ENCODE measurements around the gene TYW1.
"Not testable (repeated sequence)": the region's sequence is repeated elsewhere in the genome, so short reads cannot be mapped to it uniquely, and the experiment has no call there.

- TF ChIP-seq CTCF (IDR thresholded peaks at IDR 0.05; ENCODE audit: control extremely low read depth in 1 of 3, insufficient read depth in 1 of 3, low read depth in 1 of 3, low read length in 3 of 3); GTF2F1 (IDR thresholded peaks at IDR 0.05; ENCODE audit: borderline replicate concordance, low read depth, low read length); EZH2 (IDR thresholded peaks at IDR 0.05; ENCODE audit: low read depth, low read length, severe bottlenecking): not testable (repeated sequence)
These were observed 143.2 kb downstream of the TYW1 start for GRCh38 chr7:67139876-67140275.

Data from H1 (cell line).